Ammon's horn (tissue), 1 donor: ENCODE results near the gene P2RY2.

Experiments used
- DNase-seq: peaks from one replicate; pipeline ENCODE4 v3.0.0-alpha.2; 2016; ENCODE audit warnings: low spot score

P2RY2 gene

DNA sequence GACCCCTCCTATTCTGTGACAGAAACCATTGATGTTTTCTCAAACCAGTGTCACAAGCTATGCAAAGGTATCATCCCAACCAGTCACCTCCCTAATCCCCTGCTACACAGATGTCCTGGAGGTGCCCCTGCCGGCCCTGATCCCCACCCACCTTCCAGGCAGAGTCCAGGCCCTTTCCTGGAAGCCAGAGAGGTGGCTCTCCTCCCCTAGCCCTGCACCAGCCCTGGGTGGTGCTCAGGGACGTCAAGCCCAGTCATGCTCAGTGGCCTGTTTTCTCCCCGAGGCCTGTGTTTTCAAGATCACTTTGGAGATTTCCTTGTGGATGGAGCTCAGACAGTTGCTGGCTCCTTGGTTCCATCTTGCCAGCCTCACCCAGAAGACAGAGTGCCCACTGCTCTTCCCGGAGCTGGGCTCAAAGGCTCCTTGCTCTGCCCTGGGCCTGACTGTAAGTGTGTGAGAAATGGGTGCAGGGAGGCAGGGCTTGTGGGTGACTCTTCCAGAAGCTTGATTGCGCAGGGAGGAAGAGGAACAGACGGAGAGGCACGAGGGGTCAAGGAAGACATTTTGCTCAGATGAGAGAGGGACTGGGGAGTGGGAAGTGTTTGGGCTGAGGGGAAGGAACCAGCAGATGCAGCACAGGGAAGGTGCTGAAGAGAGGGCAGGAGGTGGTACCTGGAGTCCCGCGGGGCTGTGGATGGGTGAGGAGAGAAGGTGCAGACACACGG is 65.4 kb downstream of the P2RY2 start:
- no peak for DNase-seq

- DNase-seq, result no peak
Measured at GRCh38 chr11:73284106-73284505, 66.0 kb downstream of the P2RY2 start.

GRCh38 chr11:73285721-73286120 is 67.6 kb downstream of the P2RY2 start:
- DNase-seq, result no peak
